ENCODE data around the gene CHSY1. TPM values are rescaled to one million over a fixed set of nuclear protein-coding genes. Genes with fewer than 3 reads are reported as not detected.

Gene CHSY1
- total and polyA plus RNA-seq, 3 donors from 2014 or later = 20.0 to 36.1 (median 31.1) TPM

DNA sequence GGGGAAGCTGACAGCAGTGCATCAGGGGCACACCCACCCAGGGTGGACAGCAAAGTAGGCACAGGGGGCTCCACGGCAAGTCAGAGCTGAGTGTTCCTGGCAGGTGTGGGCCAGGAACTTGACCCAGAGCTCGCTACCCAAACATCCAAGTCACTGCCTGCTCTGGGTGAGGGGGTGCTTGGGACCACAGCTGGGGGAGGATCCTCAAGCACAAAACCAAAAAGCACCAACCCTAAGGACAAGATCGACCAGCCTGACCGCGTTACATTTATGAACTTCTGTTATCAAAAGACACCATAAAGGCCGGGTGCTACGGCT lies 101.2 kb downstream of the CHSY1 start:
- H3K27me3 ChIP-seq = no peaks in the 10 kb centered on the region
- intact Hi-C loops (cut with DNase I; ENCODE audit: low total_unique reads) = no loop called here
- no peak overlapping the region for H3K4me3 ChIP-seq
- no peaks in the 10 kb centered on the region for H3K36me3 ChIP-seq (ENCODE audit: low read depth, missing control alignments)
- H3K4me1 ChIP-seq = peaks cover 12% of the 10 kb centered on the region
- H3K27ac ChIP-seq = no peak overlapping the region
- no peaks in the 10 kb centered on the region for H3K9me3 ChIP-seq
- 95 to 96% methylated on average over 7 of the region's 7 CpGs for whole genome bisulfite sequencing, 2 donors
- DNase-seq = no peak
- TF ChIP-seq, protein P1, sequence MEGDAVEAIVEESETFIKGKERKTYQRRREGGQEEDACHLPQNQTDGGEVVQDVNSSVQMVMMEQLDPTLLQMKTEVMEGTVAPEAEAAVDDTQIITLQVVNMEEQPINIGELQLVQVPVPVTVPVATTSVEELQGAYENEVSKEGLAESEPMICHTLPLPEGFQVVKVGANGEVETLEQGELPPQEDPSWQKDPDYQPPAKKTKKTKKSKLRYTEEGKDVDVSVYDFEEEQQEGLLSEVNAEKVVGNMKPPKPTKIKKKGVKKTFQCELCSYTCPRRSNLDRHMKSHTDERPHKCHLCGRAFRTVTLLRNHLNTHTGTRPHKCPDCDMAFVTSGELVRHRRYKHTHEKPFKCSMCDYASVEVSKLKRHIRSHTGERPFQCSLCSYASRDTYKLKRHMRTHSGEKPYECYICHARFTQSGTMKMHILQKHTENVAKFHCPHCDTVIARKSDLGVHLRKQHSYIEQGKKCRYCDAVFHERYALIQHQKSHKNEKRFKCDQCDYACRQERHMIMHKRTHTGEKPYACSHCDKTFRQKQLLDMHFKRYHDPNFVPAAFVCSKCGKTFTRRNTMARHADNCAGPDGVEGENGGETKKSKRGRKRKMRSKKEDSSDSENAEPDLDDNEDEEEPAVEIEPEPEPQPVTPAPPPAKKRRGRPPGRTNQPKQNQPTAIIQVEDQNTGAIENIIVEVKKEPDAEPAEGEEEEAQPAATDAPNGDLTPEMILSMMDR (IDR thresholded peaks at IDR 0.05) = no peak
- TF ChIP-seq POLR2A (IDR thresholded peaks at IDR 0.05) = no peak

DNA sequence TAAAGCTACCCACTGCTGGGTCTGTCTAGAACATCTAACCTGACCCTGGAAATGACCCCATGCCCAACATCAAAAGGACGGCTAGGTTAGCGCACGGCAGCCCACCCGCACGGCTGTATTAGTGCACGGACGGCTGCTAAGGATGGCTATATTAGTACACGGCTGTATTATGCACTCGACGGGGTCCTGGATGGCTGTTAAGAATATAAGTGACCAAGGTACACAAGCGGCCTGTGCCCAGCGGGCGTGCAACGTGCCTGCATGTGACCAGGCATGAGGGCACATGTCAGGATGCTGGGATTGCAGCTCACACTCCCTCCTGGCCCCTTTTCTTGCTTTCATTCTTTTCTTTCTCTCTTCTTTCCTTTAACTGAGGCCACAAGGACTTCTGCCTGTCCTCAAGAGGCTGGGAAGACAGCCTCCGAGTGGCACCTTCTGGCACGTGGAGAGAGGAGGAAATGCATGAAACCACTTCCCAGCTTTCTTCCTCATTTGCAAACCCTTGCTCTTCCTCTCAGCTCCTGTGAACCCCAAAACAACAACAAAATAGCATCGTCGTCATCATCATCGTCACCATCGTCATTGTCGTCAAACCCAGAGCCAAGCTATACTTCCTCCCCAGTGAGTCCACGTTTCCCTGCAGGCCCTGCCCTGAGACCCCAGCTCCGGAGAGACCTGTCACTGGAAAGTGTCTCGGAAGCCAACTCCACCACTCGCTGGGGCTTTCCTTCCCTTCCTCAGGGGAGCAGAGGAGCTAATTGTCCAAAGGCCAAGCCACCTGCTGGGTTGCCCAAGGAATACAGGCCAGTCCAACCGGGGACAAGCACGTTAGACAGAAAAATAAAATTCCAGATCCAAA lies 101.8 kb downstream of the CHSY1 start:
- no peak for DNase-seq
- Histone ChIP-seq H3K4me3 (no peak overlapping the region), H3K9me3 (no peaks in the 10 kb centered on the region), H3K27ac (no peak overlapping the region), H3K27me3 (no peaks in the 10 kb centered on the region), H3K36me3 (ENCODE audit: low read depth, missing control alignments) (no peaks in the 10 kb centered on the region), H3K4me1 (peaks cover 12% of the 10 kb centered on the region)
- 90 to 92% methylated on average over 27 of the region's 27 CpGs for WGBS, 2 donors
- no peak for TF ChIP-seq POLR2A (IDR thresholded peaks at IDR 0.05)
- TF ChIP-seq, protein P1 (IDR thresholded peaks at IDR 0.05) = no peak
- intact Hi-C loops (cut with DNase I; ENCODE audit: low total_unique reads) = no loop called here

DNA sequence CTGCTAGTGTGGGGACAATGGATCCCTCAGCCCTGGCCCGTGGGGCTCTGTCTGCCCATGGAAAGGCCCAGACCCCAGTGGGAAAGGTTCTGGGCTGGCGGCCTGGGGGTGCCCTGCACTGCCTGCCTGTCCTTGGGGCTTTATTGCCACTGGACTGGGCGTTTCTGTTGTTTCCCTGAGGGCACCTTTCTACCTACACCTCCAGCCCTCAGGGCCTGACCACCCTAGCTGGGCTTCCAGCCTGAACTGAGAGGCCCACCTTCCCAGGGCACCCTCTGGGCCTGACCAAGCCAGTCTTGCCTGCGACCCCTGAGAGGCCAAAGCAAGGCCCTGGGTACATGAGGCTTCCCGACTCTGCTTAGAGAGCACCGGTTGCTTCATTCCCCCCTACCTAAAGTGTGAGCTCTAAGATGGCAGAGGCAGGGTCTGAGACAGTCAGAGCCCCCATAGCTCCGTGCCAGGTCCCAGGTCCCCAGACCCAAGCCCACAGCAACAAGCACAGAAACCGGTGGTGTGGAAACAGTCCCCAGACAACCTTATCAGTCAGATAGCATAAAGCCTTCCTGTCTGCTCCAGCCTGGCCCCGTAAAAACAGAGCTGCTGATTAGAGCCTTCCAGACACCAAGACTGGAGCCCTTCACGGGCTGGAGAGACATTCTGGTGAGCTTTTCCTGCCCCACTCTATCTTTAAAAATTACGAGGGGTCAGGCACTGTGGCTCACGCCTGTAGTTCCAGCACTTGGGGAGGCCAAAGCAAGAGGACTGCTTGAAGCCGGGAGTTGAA lies 102.8 kb downstream of the CHSY1 start:
- TF ChIP-seq POLR2A (IDR thresholded peaks at IDR 0.05) = no peak
- TF ChIP-seq, protein P1 (IDR thresholded peaks at IDR 0.05) = no peak
- 59 to 82% methylated on average over 6 to 13 of the region's 13 CpGs for WGBS, 2 donors

DNA sequence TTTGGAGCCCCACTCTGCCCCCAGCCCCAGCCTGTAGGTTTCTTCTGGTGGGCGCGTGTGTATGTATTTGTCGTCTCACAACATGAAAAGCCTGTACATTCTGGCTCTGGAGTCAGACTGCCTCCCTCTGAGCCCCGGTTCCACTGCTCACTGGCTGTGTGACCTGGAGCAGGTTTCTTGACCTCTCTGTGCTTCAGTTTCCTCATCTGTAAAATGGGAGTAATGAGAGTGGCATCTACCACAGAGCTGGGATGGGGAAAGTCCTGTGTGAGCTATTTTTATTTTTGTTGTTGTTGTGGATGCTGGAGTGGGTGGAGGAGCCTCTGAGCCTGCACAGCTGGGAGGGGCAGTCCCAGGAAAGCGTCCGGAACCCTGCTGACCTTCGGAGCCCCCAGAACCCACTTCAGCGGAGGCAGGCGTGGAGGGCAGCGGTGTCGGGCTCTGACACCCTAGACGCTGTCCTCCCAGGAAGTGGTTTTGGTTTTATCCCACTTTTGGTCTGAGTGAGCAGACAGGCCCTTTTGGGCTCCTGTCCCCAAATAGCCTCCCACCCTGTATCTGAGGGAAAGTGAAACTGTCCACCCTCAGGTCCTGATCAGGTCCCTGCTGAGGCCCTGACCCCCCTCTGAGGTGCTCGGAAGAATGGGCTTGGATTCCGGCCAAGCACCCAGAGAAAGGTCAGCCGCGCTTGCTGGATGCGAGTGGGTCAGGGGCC lies 103.5 kb downstream of the CHSY1 start:
- Histone ChIP-seq H3K27ac (no peak overlapping the region), H3K36me3 (ENCODE audit: low read depth, missing control alignments) (no peaks in the 10 kb centered on the region), H3K9me3 (no peaks in the 10 kb centered on the region), H3K4me3 (no peak overlapping the region), H3K4me1 (peaks cover 12% of the 10 kb centered on the region), H3K27me3 (no peaks in the 10 kb centered on the region)
- TF ChIP-seq POLR2A (IDR thresholded peaks at IDR 0.05) = no peak
- TF ChIP-seq, protein P1 (IDR thresholded peaks at IDR 0.05) = no peak
- 75 to 82% methylated on average over 14 to 17 of the region's 17 CpGs for WGBS, 2 donors
- no peak for DNase-seq
- intact Hi-C loops (cut with DNase I; ENCODE audit: low total_unique reads) = no loop called here

More for the DNA sequence above, 102.8 kb downstream of the CHSY1 start:
- Histone ChIP-seq H3K4me3 (no peak overlapping the region), H3K27me3 (no peaks in the 10 kb centered on the region), H3K4me1 (peaks cover 12% of the 10 kb centered on the region), H3K36me3 (ENCODE audit: low read depth, missing control alignments) (no peaks in the 10 kb centered on the region), H3K27ac (no peak overlapping the region), H3K9me3 (no peaks in the 10 kb centered on the region)
- DNase-seq = no peak
- intact Hi-C loops (cut with DNase I; ENCODE audit: low total_unique reads) = no loop called here

All from testis (tissue), 3 donors.